Measurements from ENCODE around the gene TSPAN5. TPM values are rescaled to one million over a fixed set of nuclear protein-coding genes. Genes with fewer than 3 reads are reported as not detected.

TSPAN5 gene
- polyA plus RNA-seq, 1 donor from 2014 or later, result 18.8 TPM

DNA sequence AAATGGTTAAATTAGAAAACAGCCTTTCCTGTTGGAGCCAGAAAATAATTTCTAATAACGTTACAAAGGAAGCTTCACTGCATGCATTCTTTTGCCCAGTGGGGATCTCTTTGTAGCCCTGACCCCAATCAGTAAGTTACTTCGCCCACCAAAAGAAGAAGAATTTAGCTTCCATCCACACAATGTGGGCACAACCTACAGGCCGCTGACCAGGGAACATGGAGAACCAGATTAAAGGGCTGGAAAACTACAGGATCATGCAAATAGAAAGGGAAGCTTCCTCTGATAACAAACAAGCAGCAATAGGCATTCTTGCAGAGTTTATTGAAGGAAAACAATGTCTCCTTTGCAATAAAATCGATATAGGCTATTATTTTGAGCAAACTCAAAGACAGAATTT, 21.3 kb upstream of the TSPAN5 start:
- H3K27me3 ChIP-seq (ENCODE audit: insufficient read depth, low read depth, low read length), result no peaks in the 10 kb centered on the region
- no peaks in the 10 kb centered on the region for H3K9me3 ChIP-seq (ENCODE audit: low read length)
- H3K27ac ChIP-seq (ENCODE audit: low read length), result no peak overlapping the region
- no peaks in the 10 kb centered on the region for H4K20me1 ChIP-seq (ENCODE audit: insufficient read depth)
- H3K9ac ChIP-seq (ENCODE audit: low read length), result no peak overlapping the region
- H3K9me2 ChIP-seq (ENCODE audit: insufficient read depth, low read length), result no peaks in the 10 kb centered on the region
- H3K36me3 ChIP-seq (ENCODE audit: insufficient read depth, low read length), result no peaks in the 10 kb centered on the region
- TF ChIP-seq, protein P1, sequence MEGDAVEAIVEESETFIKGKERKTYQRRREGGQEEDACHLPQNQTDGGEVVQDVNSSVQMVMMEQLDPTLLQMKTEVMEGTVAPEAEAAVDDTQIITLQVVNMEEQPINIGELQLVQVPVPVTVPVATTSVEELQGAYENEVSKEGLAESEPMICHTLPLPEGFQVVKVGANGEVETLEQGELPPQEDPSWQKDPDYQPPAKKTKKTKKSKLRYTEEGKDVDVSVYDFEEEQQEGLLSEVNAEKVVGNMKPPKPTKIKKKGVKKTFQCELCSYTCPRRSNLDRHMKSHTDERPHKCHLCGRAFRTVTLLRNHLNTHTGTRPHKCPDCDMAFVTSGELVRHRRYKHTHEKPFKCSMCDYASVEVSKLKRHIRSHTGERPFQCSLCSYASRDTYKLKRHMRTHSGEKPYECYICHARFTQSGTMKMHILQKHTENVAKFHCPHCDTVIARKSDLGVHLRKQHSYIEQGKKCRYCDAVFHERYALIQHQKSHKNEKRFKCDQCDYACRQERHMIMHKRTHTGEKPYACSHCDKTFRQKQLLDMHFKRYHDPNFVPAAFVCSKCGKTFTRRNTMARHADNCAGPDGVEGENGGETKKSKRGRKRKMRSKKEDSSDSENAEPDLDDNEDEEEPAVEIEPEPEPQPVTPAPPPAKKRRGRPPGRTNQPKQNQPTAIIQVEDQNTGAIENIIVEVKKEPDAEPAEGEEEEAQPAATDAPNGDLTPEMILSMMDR (IDR thresholded peaks at IDR 0.05; ENCODE audit: poor library complexity, severe bottlenecking), result no peak
- TF ChIP-seq MXI1 (conservative IDR thresholded peaks at IDR 0.05; ENCODE audit: poor library complexity, severe bottlenecking) (no peak), EP300 (conservative IDR thresholded peaks at IDR 0.05; ENCODE audit: poor library complexity, severe bottlenecking) (no peak), EZH2 (IDR thresholded peaks at IDR 0.05; ENCODE audit: borderline replicate concordance, insufficient read depth, low read length, poor library complexity, severe bottlenecking) (no peak), TAF1 (IDR thresholded peaks at IDR 0.05; ENCODE audit: low read depth) (no peak), RAD21 (conservative IDR thresholded peaks at IDR 0.05) (no peak), SMC3 (conservative IDR thresholded peaks at IDR 0.05; ENCODE audit: poor library complexity) (no peak), POLR2AphosphoS5 (IDR thresholded peaks at IDR 0.05) (no peak)
- TF ChIP-seq, protein P2, sequence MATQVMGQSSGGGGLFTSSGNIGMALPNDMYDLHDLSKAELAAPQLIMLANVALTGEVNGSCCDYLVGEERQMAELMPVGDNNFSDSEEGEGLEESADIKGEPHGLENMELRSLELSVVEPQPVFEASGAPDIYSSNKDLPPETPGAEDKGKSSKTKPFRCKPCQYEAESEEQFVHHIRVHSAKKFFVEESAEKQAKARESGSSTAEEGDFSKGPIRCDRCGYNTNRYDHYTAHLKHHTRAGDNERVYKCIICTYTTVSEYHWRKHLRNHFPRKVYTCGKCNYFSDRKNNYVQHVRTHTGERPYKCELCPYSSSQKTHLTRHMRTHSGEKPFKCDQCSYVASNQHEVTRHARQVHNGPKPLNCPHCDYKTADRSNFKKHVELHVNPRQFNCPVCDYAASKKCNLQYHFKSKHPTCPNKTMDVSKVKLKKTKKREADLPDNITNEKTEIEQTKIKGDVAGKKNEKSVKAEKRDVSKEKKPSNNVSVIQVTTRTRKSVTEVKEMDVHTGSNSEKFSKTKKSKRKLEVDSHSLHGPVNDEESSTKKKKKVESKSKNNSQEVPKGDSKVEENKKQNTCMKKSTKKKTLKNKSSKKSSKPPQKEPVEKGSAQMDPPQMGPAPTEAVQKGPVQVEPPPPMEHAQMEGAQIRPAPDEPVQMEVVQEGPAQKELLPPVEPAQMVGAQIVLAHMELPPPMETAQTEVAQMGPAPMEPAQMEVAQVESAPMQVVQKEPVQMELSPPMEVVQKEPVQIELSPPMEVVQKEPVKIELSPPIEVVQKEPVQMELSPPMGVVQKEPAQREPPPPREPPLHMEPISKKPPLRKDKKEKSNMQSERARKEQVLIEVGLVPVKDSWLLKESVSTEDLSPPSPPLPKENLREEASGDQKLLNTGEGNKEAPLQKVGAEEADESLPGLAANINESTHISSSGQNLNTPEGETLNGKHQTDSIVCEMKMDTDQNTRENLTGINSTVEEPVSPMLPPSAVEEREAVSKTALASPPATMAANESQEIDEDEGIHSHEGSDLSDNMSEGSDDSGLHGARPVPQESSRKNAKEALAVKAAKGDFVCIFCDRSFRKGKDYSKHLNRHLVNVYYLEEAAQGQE (IDR thresholded peaks at IDR 0.05; ENCODE audit: borderline replicate concordance), result no peak
- H3K4me3 ChIP-seq (ENCODE audit: low read length), result no peak overlapping the region
- no peak overlapping the region for H3K4me2 ChIP-seq (ENCODE audit: low read length)
- H2AFZ ChIP-seq (ENCODE audit: low read depth, low read length), result no peak overlapping the region
- no peaks in the 10 kb centered on the region for H3K79me2 ChIP-seq (replicated peaks; ENCODE audit: insufficient read depth, low read length)
- H3F3A ChIP-seq (ENCODE audit: insufficient read depth, low read length, poor library complexity, severe bottlenecking), result no peaks in the 10 kb centered on the region

DNA sequence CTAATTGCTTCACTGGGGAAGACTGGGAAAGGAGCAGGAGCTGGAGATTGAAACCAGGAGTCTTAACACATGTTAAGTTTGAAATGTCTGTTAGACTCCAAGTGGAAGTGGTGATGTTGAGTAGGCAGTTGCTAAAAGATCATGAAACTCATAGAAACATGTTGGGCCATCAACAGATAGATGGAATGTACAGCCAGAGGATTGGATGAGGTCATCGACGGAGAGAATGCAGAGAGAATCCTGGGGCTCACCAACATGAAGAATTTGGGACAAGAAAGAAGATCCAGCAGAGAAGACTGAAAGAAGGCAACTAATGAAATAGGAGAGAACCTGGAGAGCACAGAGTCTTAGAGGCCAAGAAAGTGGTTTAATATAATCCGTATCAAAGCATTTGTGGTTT, 19.4 kb upstream of the TSPAN5 start:
- Histone ChIP-seq H3F3A (ENCODE audit: insufficient read depth, low read length, poor library complexity, severe bottlenecking) (no peaks in the 10 kb centered on the region), H3K27ac (ENCODE audit: low read length) (no peak overlapping the region), H3K4me3 (ENCODE audit: low read length) (no peak overlapping the region), H3K9ac (ENCODE audit: low read length) (no peak overlapping the region), H3K9me2 (ENCODE audit: insufficient read depth, low read length) (no peaks in the 10 kb centered on the region), H3K27me3 (ENCODE audit: insufficient read depth, low read depth, low read length) (no peaks in the 10 kb centered on the region), H3K79me2 (replicated peaks; ENCODE audit: insufficient read depth, low read length) (no peaks in the 10 kb centered on the region), H3K4me2 (ENCODE audit: low read length) (no peak overlapping the region), H3K9me3 (ENCODE audit: low read length) (no peaks in the 10 kb centered on the region), H3K36me3 (ENCODE audit: insufficient read depth, low read length) (no peaks in the 10 kb centered on the region), H2AFZ (ENCODE audit: low read depth, low read length) (no peak overlapping the region), H4K20me1 (ENCODE audit: insufficient read depth) (no peaks in the 10 kb centered on the region)
- no peak for TF ChIP-seq RAD21 (conservative IDR thresholded peaks at IDR 0.05)
- TF ChIP-seq EP300 (conservative IDR thresholded peaks at IDR 0.05; ENCODE audit: poor library complexity, severe bottlenecking), result no peak
- TF ChIP-seq, protein P1 (IDR thresholded peaks at IDR 0.05; ENCODE audit: poor library complexity, severe bottlenecking), result no peak

Data from neural cell (in vitro differentiated cells).